Motor neuron (in vitro differentiated cells): ENCODE data around the gene CCDC27. TPM values are rescaled to one million over a fixed set of nuclear protein-coding genes. Genes with fewer than 3 reads are reported as not detected.

Experiments used
- ATAC-seq, 8 experiments: fragments of 200-7000 bp; cut with Tn5 transposase; replicated peaks in 6 of 8; 2 replicates each; pipeline ENCODE4 v1.8.0; 2021; ENCODE audit warnings: mild to moderate bottlenecking in 8 of 8, moderate library complexity in 8 of 8
- H3K27ac ChIP-seq, 2 donors: fragments of 250-450 bp; sonication (Bioruptor Pico); 2 replicates each; pipeline ENCODE4 v1.9.0; 2021; ENCODE audit warnings: antibody characterized with exemption in 2 of 2, mild to moderate bottlenecking in 2 of 2, moderate library complexity in 1 of 2
- H3K4me1 ChIP-seq, 2 donors: fragments of 250-450 bp; sonication (Bioruptor Pico); replicated peaks in 1 of 2; 2 replicates each; pipeline ENCODE4 v1.6.1; 2021; ENCODE audit warnings: antibody characterized with exemption in 2 of 2, mild to moderate bottlenecking in 2 of 2, moderate library complexity in 1 of 2
- H3K4me3 ChIP-seq, 5 donors: fragments of 250-450 bp; sonication (Bioruptor Pico); 2 replicates each; pipeline ENCODE4 v1.9.0; 2021; ENCODE audit warnings: antibody characterized with exemption in 5 of 5, mild to moderate bottlenecking in 5 of 5, moderate library complexity in 4 of 5
- WGBS, 10 experiments: fragments of 450-650 bp; shearing (Covaris generic); methylation state at CpG; one replicate each; pipeline ENCODE4 v1.0.0; 2022; 5-methylcytosine and 5-hydroxymethylcytosine counted together
- in situ Hi-C, 9 experiments: fragments of 400-800 bp; cut with MboI; loops; one replicate each; pipeline ENCODE4 v1.15.0; 2021; ENCODE audit warnings: low sequenced_read_pairs in 9 of 9, low pct_unique_long_range_greater_than_20kb in 2 of 9; ENCODE audit not compliant: unreplicated experiment in 9 of 9
- total RNA-seq, 8 experiments: library from RNA; unstranded; fragments of 300-600 nt; gene quantifications; 2 replicates each; pipeline versions ENCODE4 v1.2.3 to v1.2.4, GENCODE V29; 2022

Gene CCDC27
- total RNA-seq, 8 experiments from 2014 or later = 0.11 to 1.2 (median 0.25) TPM; not detected in 1

DNA sequence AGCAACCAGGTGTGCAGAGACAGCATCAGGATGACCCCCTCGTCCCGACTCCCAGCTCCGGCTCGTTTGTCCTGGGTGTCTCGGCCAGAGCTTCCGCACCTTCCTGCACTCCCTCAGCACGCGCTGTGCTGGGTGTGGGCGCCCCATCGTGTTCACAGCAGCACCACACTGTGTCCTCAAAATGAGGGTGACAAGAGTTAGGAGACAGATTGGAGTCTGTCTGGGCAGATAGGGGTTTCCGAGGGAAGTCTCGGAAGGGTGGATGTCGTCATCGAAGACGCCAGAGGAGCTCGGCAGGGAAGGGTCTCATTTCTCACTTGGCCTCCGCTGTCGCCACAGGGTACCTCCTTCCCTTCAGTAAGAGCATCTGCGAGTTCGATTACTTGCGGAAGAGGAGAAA is 4.1 kb downstream of the CCDC27 start:
- 10 to 85% (median 79%) methylated on average over 4 to 20 of the region's 21 CpGs; no CpG with 5 or more reads in 2 of the 10 experiments for WGBS, 10 experiments
- in situ Hi-C loops = no loop called here

DNA sequence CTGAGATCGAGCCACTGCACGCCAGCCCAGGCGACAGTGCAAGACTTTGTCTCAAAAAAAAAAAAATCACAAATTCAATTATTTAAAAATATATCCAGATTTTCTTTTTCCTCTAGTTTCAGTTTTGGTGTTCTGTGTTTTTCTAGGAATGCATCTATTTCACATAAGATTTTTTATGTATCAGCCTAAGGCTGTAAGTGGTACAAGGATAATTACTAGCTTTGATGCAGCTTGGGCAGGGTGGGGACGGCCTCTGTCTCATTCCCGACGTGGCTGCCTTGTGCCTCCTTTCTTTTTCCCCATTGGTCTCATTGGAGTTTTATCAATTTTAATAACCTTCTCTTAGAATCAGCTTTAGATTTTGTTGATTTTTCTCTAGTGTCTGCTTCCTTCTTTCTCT is 6.9 kb downstream of the CCDC27 start:
- in situ Hi-C loops = no loop called here
- H3K27ac ChIP-seq = no peak overlapping the region
- H3K4me3 ChIP-seq = no peak overlapping the region
- ATAC-seq = peak in 2 of 8 experiments; percentile 72 to 80
- H3K4me1 ChIP-seq = no peaks in the 10 kb centered on the region
- 0 to 100% (median 82%) methylated on average over 3 to 6 of the region's 6 CpGs for WGBS, 10 experiments

More for the DNA sequence above, 4.1 kb downstream of the CCDC27 start:
- Histone ChIP-seq H3K4me3 (no peak overlapping the region), H3K4me1 (no peaks in the 10 kb centered on the region), H3K27ac (peak overlapping the region in 1 of 2 donors; percentile 26)
- no peak for ATAC-seq

DNA sequence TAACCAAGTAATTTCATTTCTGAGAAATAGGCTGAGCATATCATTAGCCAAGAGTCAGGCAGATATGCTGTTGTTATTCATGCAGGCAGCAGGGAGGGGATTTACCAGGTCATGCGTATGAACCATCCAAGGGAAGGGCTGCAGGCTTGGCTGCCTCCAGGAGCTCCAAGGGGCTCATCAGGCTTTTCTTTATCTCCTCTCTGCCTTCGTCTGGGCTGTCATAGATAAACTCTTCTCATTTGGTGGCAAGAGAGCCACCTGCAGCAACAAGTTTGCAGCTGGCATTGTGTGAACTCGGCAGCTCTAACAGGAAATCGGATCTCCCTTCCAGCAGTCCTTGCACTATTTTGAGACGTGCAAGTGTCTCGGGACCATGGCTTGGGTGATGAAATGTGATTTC is 7.5 kb downstream of the CCDC27 start:
- peak in 2 of 8 experiments; percentile 84 to 87 for ATAC-seq
- in situ Hi-C loops = no loop called here

DNA sequence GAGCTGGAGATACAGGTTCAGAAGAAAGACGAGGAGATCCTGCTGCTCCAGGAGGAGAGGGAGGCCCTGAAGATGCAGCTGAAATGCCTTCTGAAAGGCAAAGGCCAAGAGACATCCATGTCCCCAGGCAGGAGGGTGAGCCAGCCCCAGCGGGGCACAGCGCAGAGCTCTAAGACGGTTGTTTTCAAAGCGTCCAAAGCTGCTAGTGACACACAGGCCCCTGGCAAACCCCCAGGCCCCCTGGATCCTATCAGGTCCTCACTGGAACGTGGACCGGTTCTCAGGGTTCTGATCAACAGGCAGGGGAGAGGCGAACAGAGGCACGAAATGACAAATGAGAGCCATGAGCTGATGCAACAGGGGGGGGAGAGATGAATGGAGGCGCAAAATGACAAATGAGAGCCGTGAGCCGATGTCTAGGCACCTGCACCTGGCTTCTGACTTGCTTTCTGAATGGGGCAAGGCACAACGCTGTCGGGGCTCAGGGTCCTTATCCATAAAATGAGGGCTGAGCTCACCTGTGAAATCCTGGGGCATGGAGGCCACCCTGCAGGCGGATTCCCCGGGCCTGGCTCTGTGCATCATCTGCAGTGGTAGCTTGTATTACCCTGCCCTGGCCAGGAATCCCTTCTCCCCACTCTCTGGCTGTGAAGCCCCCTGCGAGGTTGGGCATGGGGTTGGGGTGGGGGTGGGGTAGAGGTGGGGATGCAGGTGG is 9.2 kb downstream of the CCDC27 start:
- Histone ChIP-seq H3K27ac (no peak overlapping the region), H3K4me3 (no peak overlapping the region), H3K4me1 (no peaks in the 10 kb centered on the region)
- in situ Hi-C loops = no loop called here
- 40 to 100% (median 74%) methylated on average over 1 to 13 of the region's 17 CpGs; no CpG with 5 or more reads in 1 of the 10 experiments for WGBS, 10 experiments
- ATAC-seq = peak in 2 of 8 experiments; percentile 10 to 22

More for the DNA sequence above, 7.5 kb downstream of the CCDC27 start:
- 18 to 100% (median 61%) methylated on average over 1 to 6 of the region's 6 CpGs for WGBS, 10 experiments
- H3K4me3 ChIP-seq = no peak overlapping the region
- H3K27ac ChIP-seq = no peak overlapping the region
- H3K4me1 ChIP-seq = no peaks in the 10 kb centered on the region

DNA sequence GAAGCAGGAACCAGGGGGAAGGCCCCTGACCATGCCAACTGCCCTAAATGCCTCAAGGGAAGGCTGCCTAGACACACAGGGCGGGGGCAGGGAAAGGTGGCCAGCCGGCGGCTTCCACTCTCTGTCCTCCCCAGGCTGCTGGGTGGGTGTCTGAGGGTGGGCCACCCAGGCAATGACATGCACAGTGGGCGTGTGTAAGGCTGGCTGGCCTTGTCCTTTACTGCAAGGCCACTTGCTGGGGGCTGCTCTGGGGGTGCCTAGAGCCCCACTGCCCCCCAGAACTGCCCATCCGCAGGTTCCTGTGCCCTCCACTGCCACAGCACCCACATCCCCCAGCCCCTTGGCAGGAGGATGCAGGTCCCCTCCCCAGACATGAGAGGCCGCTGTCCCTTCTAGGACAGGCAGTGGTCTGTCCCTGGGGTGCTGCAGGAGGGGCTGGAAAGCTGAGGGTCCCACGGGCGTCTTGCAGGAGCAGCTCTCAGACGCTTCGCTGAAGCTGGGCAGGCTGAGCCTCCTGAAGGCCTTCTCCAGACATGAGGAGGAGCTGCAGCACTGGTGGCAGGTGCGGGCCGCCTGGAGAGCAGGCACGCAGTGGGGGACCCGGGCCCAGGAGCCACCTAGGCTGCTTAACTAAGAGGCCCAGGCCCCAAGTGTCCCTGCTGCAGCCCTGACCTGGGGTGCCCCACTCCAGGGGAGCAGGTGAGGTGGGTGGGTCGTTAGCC is 10.1 kb downstream of the CCDC27 start:
- WGBS, 10 experiments = 31 to 85% (median 83%) methylated on average over 2 to 8 of the region's 15 CpGs; no CpG with 5 or more reads in 7 of the 10 experiments
- Histone ChIP-seq H3K27ac (no peak overlapping the region), H3K4me1 (no peaks in the 10 kb centered on the region), H3K4me3 (no peak overlapping the region)
- in situ Hi-C loops = no loop called here
- ATAC-seq = peak in 5 of 8 experiments; percentile 20 to 37 (median 29)

DNA sequence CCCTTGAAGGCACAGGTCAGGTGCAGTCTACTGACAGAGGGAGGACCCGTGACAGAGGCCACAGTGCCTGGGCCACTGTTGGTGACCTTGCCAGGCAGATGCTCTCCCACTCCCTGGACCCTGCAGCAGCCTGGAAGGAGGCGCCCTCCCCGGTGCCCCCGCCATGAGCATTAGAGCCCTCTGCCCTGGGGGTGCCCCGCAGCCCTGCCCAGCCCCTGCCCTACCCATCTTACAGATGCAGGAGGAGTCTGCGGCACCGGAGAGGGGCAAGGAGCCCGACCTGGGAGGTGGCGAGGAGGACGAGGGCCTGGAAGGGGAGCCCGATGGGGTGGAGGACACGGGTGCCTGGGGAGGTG is 10.6 kb downstream of the CCDC27 start:
- Histone ChIP-seq H3K4me3 (no peak overlapping the region), H3K27ac (no peak overlapping the region), H3K4me1 (no peaks in the 10 kb centered on the region)
- peak in 4 of 8 experiments; percentile 7 to 40 (median 18) for ATAC-seq
- in situ Hi-C loops = no loop called here
- 80 to 83% methylated on average over 2 to 3 of the region's 12 CpGs; no CpG with 5 or more reads in 8 of the 10 experiments for WGBS, 10 experiments

DNA sequence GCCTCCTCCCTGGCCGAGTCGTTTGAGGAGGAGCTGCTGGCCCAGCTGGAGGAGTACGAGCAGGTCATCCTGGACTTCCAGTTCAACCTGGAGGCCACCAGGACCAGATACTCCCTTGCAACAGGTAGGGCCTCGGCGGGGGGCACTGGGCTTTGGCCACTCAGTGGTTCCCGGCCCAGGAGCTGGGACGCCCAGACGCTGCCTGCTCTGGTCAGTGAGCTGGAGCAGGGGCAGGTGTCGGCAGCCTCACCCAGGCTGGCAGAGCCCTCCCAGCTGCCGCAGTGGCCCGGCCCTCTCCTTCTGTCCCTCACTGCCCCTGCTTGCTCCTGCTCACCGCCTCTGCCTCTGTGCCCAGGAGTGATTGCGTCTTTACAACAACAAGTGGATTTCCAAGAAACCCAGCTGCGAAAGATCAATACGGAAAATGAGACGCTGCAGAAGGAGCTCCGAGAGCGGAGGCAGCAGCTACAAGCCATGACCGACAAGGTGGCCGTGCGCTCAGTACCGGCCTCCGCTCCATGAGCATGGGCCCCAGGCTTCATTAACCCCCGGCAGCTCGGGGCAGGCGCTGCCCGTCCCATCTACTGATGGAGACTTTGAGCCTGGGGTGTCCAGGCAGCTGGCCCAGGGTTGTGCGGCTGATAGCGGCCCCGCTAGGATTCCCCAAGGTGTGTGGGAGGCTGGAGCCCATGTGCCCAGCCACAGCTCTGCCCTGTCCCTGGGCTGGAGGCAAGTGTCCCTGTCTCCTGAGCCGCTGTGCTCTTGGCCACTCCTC is 11.3 kb downstream of the CCDC27 start:
- Histone ChIP-seq H3K4me3 (no peak overlapping the region), H3K27ac (no peak overlapping the region), H3K4me1 (no peaks in the 10 kb centered on the region)
- in situ Hi-C loops = no loop called here
- ATAC-seq = peak in 4 of 8 experiments; percentile 18 to 39 (median 24)
- WGBS, 10 experiments = 20 to 87% (median 83%) methylated on average over 1 to 24 of the region's 31 CpGs; no CpG with 5 or more reads in 4 of the 10 experiments

DNA sequence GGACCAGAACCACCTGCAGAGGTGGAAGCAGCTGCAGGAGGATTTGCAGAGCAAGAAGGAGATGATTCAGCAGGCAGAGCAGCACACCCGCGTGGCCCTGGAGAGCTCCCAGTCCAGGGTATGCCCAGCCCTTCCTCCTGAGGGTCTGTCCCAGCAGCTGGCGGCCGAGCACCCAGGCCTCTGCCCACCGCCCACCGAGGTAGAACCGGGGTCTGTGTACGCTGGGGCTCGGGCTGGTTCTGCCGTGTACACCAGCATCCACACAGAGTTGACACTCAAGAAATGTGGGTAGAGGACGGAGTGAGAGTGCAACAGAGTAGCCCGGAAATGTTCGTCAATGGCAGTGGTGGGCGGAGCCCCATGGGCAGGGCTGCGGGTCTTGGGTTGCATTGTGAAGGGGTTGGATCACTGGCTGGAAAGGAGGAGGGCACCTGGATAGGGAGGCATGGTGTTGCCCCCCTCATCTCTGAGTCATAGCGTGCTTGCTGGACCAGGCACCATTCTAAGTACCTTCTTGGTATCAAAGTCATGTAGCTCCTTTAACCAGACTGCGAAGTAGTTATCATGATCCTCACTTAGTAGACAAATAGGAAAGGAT is 15.2 kb downstream of the CCDC27 start:
- H3K4me3 ChIP-seq = no peak overlapping the region
- no peak overlapping the region for H3K27ac ChIP-seq
- peaks cover 11 to 16% of the 10 kb centered on the region in 2 donors for H3K4me1 ChIP-seq
- in situ Hi-C loops = no loop called here
- WGBS, 10 experiments = 71 to 100% (median 88%) methylated on average over 1 to 11 of the region's 17 CpGs; no CpG with 5 or more reads in 3 of the 10 experiments
- ATAC-seq = no peak

DNA sequence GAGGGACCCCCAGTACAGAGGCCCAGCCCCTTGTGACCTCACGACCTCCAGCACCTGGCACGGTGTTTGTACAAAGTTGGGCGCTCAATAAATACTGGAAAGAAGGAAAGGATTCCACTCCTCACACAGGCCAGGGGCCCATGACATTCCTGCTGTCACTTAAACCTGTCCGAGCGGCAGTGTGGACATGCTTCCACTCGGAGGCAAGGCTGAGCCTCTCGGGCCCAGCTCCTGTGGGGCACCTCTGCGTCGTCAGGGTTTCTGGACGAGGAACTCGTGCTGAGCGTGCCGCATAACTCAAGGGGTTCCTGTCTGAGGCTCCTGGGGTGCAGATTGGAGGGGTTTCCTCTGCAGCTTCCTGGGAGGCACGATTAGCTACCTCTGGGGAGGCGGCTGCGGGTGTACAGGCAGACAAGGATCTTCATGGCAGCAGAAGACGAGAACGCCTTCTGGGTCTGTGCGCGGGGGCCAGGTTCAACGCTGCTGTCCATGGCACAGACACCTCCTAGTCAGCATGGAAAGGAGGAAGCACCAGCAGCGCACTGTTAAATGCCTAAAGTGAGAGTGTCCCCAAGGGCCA is 16.7 kb downstream of the CCDC27 start:
- H3K4me1 ChIP-seq = peaks cover 11 to 29% of the 10 kb centered on the region in 2 donors
- no peak overlapping the region for H3K27ac ChIP-seq
- WGBS, 10 experiments = 60 to 93% (median 90%) methylated on average over 2 to 16 of the region's 22 CpGs; no CpG with 5 or more reads in 3 of the 10 experiments
- H3K4me3 ChIP-seq = no peak overlapping the region
- in situ Hi-C loops = no loop called here
- ATAC-seq = no peak

DNA sequence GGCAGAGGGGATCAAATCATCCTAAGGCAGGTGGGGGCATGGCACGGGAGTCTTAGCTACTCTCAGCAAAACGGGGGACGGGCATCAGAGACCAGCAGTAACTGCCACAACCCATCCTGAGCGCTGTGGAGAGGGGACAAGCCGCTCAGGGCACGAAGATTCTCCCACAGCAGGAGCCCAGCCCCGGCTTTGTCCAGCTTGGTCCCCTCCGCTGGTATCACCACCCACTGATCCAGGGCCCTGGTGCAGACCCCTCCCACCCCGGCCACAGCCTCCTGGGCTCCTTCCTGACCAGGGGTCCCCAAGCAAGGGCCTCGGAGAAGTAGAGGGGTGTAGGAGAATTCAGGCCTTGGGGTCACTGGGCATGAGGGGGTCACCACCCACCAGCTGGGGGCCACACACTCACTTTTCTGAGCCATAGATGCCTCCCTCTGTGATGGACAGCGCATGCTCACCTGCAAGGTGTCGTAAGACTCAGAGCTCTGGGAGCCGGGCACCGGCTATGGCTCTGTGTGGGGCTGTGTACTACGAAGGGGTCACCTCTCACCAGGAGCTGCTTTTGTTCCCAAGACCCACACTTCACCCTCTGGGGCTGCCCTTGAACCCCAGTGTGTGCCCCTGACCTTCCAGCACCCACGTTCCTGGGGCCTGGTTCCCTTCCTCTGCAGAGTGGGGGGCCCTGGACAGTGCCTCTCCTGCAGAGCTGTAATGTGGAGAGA is 18.0 kb downstream of the CCDC27 start:
- in situ Hi-C loops = no loop called here
- H3K27ac ChIP-seq = no peak overlapping the region
- H3K4me1 ChIP-seq = peaks cover 23 to 42% of the 10 kb centered on the region in 2 donors
- no peak for ATAC-seq
- H3K4me3 ChIP-seq = no peak overlapping the region
- WGBS, 10 experiments = 14 to 91% (median 73%) methylated on average over 1 to 4 of the region's 16 CpGs; no CpG with 5 or more reads in 4 of the 10 experiments

DNA sequence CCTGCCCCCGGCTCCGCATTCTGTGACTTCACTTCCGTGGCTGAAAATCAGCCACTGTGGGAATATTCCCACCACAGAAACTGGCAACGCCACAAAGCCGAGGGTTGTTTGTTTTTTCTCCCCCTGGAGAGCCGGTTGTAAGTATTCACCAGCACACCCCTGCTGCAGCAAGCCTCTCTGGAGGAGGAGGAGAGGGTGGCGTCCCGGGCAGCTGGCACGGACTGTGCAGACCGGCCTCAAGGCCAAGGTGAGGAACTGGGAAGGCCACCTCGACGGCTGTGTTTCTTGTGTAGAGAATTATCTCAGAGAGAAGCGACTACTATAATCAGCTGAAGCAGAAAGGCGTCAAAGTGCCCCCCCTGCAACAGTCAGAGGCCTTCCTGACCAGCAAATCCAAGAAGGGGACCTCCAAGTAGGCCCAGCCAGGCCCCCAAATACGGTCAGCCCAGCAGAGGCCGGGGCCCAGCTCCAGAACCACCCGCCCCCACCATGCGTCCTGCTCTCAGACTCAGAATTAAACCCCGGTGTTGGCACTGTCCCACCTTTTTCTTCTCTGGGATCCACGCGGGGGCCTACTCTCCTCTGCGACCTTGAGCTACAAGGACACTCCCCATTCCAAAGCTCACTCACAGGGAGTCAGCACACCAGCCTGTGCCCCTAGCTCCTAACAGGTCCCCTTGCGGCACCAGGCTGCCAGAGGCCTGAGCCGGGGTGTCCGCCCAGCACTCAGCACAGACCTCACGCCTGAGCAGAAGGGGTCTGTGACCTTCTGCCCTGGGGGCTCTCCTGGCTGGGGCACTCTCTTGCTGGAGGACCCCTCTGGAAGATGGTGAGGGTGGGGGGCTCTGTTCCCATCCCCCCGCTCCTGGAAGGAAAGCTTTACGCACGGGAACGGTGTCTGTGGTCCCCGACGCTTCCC is 19.1 kb downstream of the CCDC27 start:
- Histone ChIP-seq H3K27ac (no peak overlapping the region), H3K4me1 (peaks cover 32 to 54% of the 10 kb centered on the region in 2 donors), H3K4me3 (peak overlapping the region; percentile 19 to 50 (median 45))
- in situ Hi-C loops = no loop called here
- WGBS, 10 experiments = 20 to 94% (median 72%) methylated on average over 1 to 16 of the region's 32 CpGs; no CpG with 5 or more reads in 3 of the 10 experiments
- no peak for ATAC-seq
